ENCODE results near the gene WNT11. TPM values are rescaled to one million over a fixed set of nuclear protein-coding genes. Genes with fewer than 3 reads are reported as not detected.

Gene WNT11
- total RNA-seq, 1 experiment from 2014 or later: 17.4 TPM

GRCh38 chr11:76174330-76174729, 32.0 kb downstream of the WNT11 start:
- no peak for DNase-seq (ENCODE audit: low read depth)

- no peak for DNase-seq (ENCODE audit: low read depth)
These were observed 32.6 kb downstream of the WNT11 start for GRCh38 chr11:76173663-76174062.

- no peak for DNase-seq (ENCODE audit: low read depth)
These were observed 33.7 kb downstream of the WNT11 start for GRCh38 chr11:76172583-76172982.

- no peak for DNase-seq (ENCODE audit: low read depth)
These were observed 35.8 kb downstream of the WNT11 start for GRCh38 chr11:76170468-76170867.

- DNase-seq (ENCODE audit: low read depth): peak; percentile 47
These were observed 36.8 kb downstream of the WNT11 start for GRCh38 chr11:76169473-76169896.

- no peak for DNase-seq (ENCODE audit: low read depth)
These were observed 38.7 kb downstream of the WNT11 start for GRCh38 chr11:76167590-76167989.

GRCh38 chr11:76166314-76166713, 40.0 kb downstream of the WNT11 start:
- peak; percentile 67 for DNase-seq (ENCODE audit: low read depth)

- no peak for DNase-seq (ENCODE audit: low read depth)
These were observed 41.2 kb downstream of the WNT11 start for GRCh38 chr11:76164861-76165751.

- DNase-seq (ENCODE audit: low read depth): no peak
These were observed 42.2 kb downstream of the WNT11 start for GRCh38 chr11:76164081-76164480.

GRCh38 chr11:76163289-76163880, 42.9 kb downstream of the WNT11 start:
- DNase-seq (ENCODE audit: low read depth): no peak

- no peak for DNase-seq (ENCODE audit: low read depth)
These were observed 43.7 kb downstream of the WNT11 start for GRCh38 chr11:76162336-76163288.

- DNase-seq (ENCODE audit: low read depth): no peak
These were observed 44.9 kb downstream of the WNT11 start for GRCh38 chr11:76161261-76161961.

- DNase-seq (ENCODE audit: low read depth): no peak
These were observed 45.4 kb downstream of the WNT11 start for GRCh38 chr11:76160856-76161255.

GRCh38 chr11:76159983-76160661, 46.2 kb downstream of the WNT11 start:
- DNase-seq (ENCODE audit: low read depth): no peak

- DNase-seq (ENCODE audit: low read depth): no peak
These were observed 46.9 kb downstream of the WNT11 start for GRCh38 chr11:76159303-76159937.

- no peak for DNase-seq (ENCODE audit: low read depth)
These were observed 47.7 kb downstream of the WNT11 start for GRCh38 chr11:76158394-76159302.

- no peak for DNase-seq (ENCODE audit: low read depth)
These were observed 48.4 kb downstream of the WNT11 start for GRCh38 chr11:76157891-76158290.

GRCh38 chr11:76156971-76157427, 49.3 kb downstream of the WNT11 start:
- no peak for DNase-seq (ENCODE audit: low read depth)

All from RPMI7951 (cell line).